Measurements from ENCODE around the gene POLR3B. TPM values are rescaled to one million over a fixed set of nuclear protein-coding genes. Genes with fewer than 3 reads are reported as not detected.

Gene POLR3B
- total RNA-seq, 1 experiment from 2014 or later: 10.7 TPM

- intact Hi-C loops (cut with micrococcal nuclease): no loop called here
- H3K4me1 ChIP-seq (ENCODE audit: control insufficient read depth in 1 of 2, insufficient read depth in 2 of 2, low read length in 2 of 2): peaks cover under 1 to 3% of the 10 kb centered on the region in 2 experiments; a peak in 1 of 4 replicates
- H3K9me3 ChIP-seq (ENCODE audit: control insufficient read depth in 1 of 2, insufficient read depth in 1 of 2, low read depth in 1 of 2, low read length in 2 of 2): no peaks in the 10 kb centered on the region
- no peak overlapping the region for H3K4me3 ChIP-seq (replicated peaks in 1 of 2; ENCODE audit: low read depth in 1 of 2, low read length in 2 of 2)
- no peaks in the 10 kb centered on the region for H3K79me2 ChIP-seq (ENCODE audit: insufficient read depth, low read length)
- ATAC-seq (no peak), DNase-seq (ENCODE audit: low read depth, low spot score) (no peak)
- no peaks in the 10 kb centered on the region for H3K9me2 ChIP-seq (ENCODE audit: insufficient read depth)
- H3K9ac ChIP-seq (ENCODE audit: low read length): no peak overlapping the region
- ChIA-PET CTCF (no interaction called here), RAD21 (ENCODE audit: low non-redundant PET in 1 of 2, low total read pairs in 2 of 2, uncharacterized antibody in 2 of 2, unreplicated experiment in 2 of 2) (no interaction called here), POLR2A (no interaction called here)
- H4K20me1 ChIP-seq (ENCODE audit: insufficient read depth): no peaks in the 10 kb centered on the region
- BruUV-seq (replicated peaks): no TSS peak
- no peaks in the 10 kb centered on the region for H3K27me3 ChIP-seq (ENCODE audit: insufficient read depth, low read length)
- no peak overlapping the region for H3K27ac ChIP-seq (ENCODE audit: low read depth, low read length)
- H3K4me2 ChIP-seq (ENCODE audit: low read length): no peak overlapping the region
- no peak overlapping the region for H2AFZ ChIP-seq (ENCODE audit: low read depth, low read length, poor library complexity, severe bottlenecking)
- H3K36me3 ChIP-seq (ENCODE audit: control insufficient read depth in 1 of 2, insufficient read depth in 2 of 2, low read length in 2 of 2): no peaks in the 10 kb centered on the region
- TF ChIP-seq EGR1 (IDR thresholded peaks at IDR 0.05; ENCODE audit: low read depth) (no peak), TCF7L2 (IDR thresholded peaks at IDR 0.05; ENCODE audit: borderline replicate concordance, extremely low read depth, insufficient read depth, insufficient read length) (no peak), POLR2A (IDR thresholded peaks at IDR 0.05; ENCODE audit: borderline replicate concordance, extremely low read depth, insufficient read depth, insufficient read length) (no peak), EZH2 (IDR thresholded peaks at IDR 0.05) (no peak), JUND (IDR thresholded peaks at IDR 0.05) (no peak), CEBPB (IDR thresholded peaks at IDR 0.05; ENCODE audit: low read depth) (no peak), CTCF (IDR thresholded peaks at IDR 0.05 in 2 of 3, conservative IDR thresholded peaks at IDR 0.05 in 1 of 3; ENCODE audit: borderline replicate concordance in 1 of 3, insufficient read depth in 1 of 3, low read depth in 2 of 3, low read length in 2 of 3) (no peak), POLR2AphosphoS5 (IDR thresholded peaks at IDR 0.05; ENCODE audit: low read depth, low read length) (no peak), ELF1 (IDR thresholded peaks at IDR 0.05; ENCODE audit: borderline replicate concordance, low read depth) (no peak), REST (IDR thresholded peaks at IDR 0.05; ENCODE audit: low read depth) (no peak), SP1 (IDR thresholded peaks at IDR 0.05; ENCODE audit: low read depth) (no peak), MAX (IDR thresholded peaks at IDR 0.05) (no peak), CBX3 (IDR thresholded peaks at IDR 0.05; ENCODE audit: low read depth) (no peak)
Observed at GRCh38 chr12:106308611-106309010, 48.9 kb upstream of the POLR3B start.

All from HCT116 (cell line).